HG02798 (cell line): ENCODE results near the gene TMED7.
A peak's percentile ranks its signal among the peaks of the same experiment; 100 is the strongest.

Experiments used
- ATAC-seq: cut with Tn5 transposase; IDR thresholded peaks from one replicate; pipeline ENCODE4 v1.9.1; 2021; ENCODE audit warnings: mild to moderate bottlenecking; ENCODE audit not compliant: unreplicated experiment, poor library complexity

TMED7 gene

GRCh38 chr5:115585265-115585664 lies 40.6 kb downstream of the TMED7 start:
- no peak for ATAC-seq

GRCh38 chr5:115584501-115584900 lies 41.3 kb downstream of the TMED7 start:
- no peak for ATAC-seq

GRCh38 chr5:115583474-115583873 lies 42.4 kb downstream of the TMED7 start:
- ATAC-seq = no peak

GRCh38 chr5:115580941-115581340 lies 44.9 kb downstream of the TMED7 start:
- no peak for ATAC-seq

- peak; percentile 58 for ATAC-seq
Measured at GRCh38 chr5:115579747-115580173, 46.1 kb downstream of the TMED7 start.

- ATAC-seq = no peak
Measured at GRCh38 chr5:115579216-115579615, 46.6 kb downstream of the TMED7 start.

GRCh38 chr5:115578657-115579056 lies 47.2 kb downstream of the TMED7 start:
- ATAC-seq = peak; percentile 63

- ATAC-seq = peak; percentile 26
Measured at GRCh38 chr5:115577741-115578140, 48.1 kb downstream of the TMED7 start.

- ATAC-seq = no peak
Measured at GRCh38 chr5:115577329-115577728, 48.5 kb downstream of the TMED7 start.

- ATAC-seq = peak; percentile 42
Measured at GRCh38 chr5:115575167-115576070, 50.4 kb downstream of the TMED7 start.

GRCh38 chr5:115573133-115573532 lies 52.7 kb downstream of the TMED7 start:
- ATAC-seq = no peak

GRCh38 chr5:115571441-115571878 lies 54.4 kb downstream of the TMED7 start:
- no peak for ATAC-seq

GRCh38 chr5:115568668-115569067 lies 57.2 kb downstream of the TMED7 start:
- ATAC-seq = no peak

- ATAC-seq = no peak
Measured at GRCh38 chr5:115565233-115565632, 60.6 kb downstream of the TMED7 start.
